Measurements from ENCODE around the gene MEIKIN.

The MEIKIN gene

DNA sequence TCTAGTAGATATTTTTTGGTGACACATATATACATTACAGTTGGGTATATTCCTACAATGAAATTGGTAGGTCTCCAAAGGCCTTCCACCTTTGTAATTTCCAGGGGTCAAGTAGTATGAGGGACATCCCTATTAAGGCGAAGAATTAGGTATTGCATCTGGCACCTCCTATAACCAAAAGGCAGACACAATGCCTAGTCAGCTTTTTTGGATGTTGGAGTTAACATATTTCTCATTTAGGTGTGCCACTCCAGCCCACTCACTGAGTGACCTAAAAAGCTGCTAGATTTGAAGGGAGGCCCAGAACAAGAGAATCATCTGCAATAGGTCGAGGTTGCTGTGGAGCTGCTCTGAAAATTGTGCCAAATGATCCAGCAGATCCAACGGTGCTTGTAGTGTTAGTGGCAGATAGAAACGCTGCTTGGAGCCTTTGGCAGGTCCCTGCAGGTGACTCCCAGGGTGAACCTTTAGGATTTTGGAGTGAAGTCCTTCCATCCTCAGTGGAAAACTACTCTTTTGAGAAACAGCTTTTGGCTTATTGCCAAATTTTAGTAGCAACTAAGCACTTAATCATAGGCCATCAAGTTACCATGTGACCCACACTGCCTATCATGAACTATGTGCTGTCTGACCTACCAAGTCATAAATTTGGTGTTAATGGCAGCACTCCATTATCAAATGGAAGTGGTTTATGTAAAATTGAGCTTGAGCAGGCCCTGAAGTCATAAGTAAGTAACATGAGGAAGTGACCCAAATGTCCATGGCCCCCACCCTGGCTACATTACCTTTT is 132.9 kb downstream of the MEIKIN start:
- no peaks in the 10 kb centered on the region for H3K79me2 ChIP-seq (ENCODE audit: control insufficient read depth, insufficient read depth, low read length, unreplicated experiment)
- H3K27ac ChIP-seq (ENCODE audit: low read depth, low read length), result no peak overlapping the region
- no peaks in the 10 kb centered on the region for H3K36me3 ChIP-seq (ENCODE audit: insufficient read depth, low read length)
- H3K4me3 ChIP-seq (ENCODE audit: low read depth, low read length), result no peak overlapping the region
- H3K27me3 ChIP-seq (ENCODE audit: insufficient read depth, low read length), result no peaks in the 10 kb centered on the region
- H3K4me1 ChIP-seq (ENCODE audit: control insufficient read depth, insufficient read depth, low read length, unreplicated experiment), result peaks cover 9% of the 10 kb centered on the region
- no peak overlapping the region for H2AFZ ChIP-seq (ENCODE audit: low read length, unreplicated experiment)

DNA sequence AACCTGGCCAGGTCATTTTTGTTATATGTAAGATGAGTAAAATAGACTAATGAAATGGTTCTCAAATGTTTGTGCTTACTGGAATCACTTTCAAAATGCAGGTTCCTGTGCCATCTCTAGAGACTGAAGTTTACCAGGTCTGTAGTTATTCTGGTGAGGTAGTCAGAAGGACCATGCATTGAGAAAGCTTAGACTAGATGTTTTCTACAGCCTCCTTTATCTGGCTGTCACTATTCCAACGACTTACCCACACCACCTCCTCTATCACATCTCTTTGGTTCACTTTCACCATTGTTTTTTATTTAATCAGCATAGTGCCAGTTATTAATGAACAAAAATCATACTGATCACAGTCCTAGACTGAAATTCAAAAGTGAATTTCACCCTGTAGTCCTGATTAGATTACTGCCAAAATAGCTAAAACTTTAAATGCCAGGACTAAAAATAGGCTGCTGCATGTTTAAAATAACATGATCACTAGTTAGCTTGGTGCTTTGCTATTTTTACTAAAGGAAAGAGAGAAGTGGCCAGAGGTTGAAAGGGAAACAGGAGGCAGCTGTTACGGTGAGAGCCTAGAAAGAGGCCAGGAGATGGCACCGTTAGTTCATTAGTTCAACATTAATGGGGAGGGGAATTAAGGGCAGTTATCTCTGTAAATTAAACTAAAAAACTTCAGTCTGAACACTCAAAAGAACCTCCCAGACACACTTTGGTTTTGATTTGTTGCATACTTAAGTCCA is 134.8 kb downstream of the MEIKIN start:
- Histone ChIP-seq H3K36me3 (ENCODE audit: insufficient read depth, low read length) (no peaks in the 10 kb centered on the region), H3K4me1 (ENCODE audit: control insufficient read depth, insufficient read depth, low read length, unreplicated experiment) (peaks cover 9% of the 10 kb centered on the region), H3K27ac (ENCODE audit: low read depth, low read length) (no peak overlapping the region), H3K79me2 (ENCODE audit: control insufficient read depth, insufficient read depth, low read length, unreplicated experiment) (no peaks in the 10 kb centered on the region), H3K27me3 (ENCODE audit: insufficient read depth, low read length) (no peaks in the 10 kb centered on the region), H3K4me3 (ENCODE audit: low read depth, low read length) (no peak overlapping the region), H2AFZ (ENCODE audit: low read length, unreplicated experiment) (no peak overlapping the region)

DNA sequence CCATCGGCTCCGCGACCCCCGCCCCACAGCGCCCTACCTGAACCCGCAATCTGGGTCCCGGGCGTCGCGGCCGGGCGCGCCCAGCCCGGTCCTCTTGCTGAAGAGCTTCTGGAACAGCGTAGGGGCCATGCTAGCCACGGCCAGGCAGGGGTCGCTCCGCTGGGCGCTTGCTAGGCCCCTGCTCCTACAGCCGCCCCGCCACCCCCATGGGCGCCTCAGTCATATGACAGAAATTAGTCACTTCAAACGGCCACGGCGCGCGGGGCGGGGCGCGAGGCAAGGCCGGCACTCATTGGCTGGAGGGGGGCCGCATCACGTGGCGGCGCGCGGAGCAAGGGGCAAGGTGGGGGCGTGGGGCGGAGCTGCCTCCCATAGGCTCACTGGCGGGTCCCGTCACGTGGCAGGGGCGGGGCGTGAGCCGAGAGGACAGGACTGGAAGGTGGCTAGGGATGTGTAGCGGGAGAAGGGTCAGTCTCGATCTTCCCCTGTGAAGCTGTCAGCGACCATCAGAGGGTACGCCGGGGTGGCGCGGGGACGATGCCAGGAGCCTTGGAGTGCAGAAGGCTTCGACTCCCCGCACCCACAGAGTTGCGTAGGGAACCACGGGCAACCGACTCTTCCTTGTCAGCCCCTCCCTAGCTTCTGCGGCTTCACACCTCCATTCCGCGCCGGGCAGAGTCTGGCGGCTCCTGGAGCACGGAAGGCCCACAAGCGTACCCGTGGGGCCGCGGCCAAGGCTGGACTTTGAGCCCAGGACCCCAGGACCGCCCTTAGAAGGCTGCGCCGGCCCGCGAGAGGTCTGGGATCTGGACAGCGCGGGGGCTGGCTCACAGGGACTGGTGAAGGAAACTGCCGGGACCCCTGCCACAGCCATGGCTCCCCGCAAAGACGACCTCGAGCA is 148.4 kb downstream of the MEIKIN start, which contains the start of gene FNIP1:
Gene FNIP1, minus strand, starts transcription at position 225 of the 901 bp plus-strand sequence. Its CDS starts 96 bp downstream, at position 129.
- no peaks in the 10 kb centered on the region for H3K27me3 ChIP-seq (ENCODE audit: insufficient read depth, low read length)
- H2AFZ ChIP-seq (ENCODE audit: low read length, unreplicated experiment), result peak within 1 kb of the TSS; percentile 91
- H3K4me3 ChIP-seq (ENCODE audit: low read depth, low read length), result peak within 1 kb of the TSS; percentile 82
- H3K36me3 ChIP-seq (ENCODE audit: insufficient read depth, low read length), result no peaks in the 10 kb centered on the region
- H3K79me2 ChIP-seq (ENCODE audit: control insufficient read depth, insufficient read depth, low read length, unreplicated experiment), result peaks cover 45% of the 10 kb centered on the region
- H3K27ac ChIP-seq (ENCODE audit: low read depth, low read length), result peak within 1 kb of the TSS; percentile 91
- H3K4me1 ChIP-seq (ENCODE audit: control insufficient read depth, insufficient read depth, low read length, unreplicated experiment), result peaks cover 14% of the 10 kb centered on the region

DNA sequence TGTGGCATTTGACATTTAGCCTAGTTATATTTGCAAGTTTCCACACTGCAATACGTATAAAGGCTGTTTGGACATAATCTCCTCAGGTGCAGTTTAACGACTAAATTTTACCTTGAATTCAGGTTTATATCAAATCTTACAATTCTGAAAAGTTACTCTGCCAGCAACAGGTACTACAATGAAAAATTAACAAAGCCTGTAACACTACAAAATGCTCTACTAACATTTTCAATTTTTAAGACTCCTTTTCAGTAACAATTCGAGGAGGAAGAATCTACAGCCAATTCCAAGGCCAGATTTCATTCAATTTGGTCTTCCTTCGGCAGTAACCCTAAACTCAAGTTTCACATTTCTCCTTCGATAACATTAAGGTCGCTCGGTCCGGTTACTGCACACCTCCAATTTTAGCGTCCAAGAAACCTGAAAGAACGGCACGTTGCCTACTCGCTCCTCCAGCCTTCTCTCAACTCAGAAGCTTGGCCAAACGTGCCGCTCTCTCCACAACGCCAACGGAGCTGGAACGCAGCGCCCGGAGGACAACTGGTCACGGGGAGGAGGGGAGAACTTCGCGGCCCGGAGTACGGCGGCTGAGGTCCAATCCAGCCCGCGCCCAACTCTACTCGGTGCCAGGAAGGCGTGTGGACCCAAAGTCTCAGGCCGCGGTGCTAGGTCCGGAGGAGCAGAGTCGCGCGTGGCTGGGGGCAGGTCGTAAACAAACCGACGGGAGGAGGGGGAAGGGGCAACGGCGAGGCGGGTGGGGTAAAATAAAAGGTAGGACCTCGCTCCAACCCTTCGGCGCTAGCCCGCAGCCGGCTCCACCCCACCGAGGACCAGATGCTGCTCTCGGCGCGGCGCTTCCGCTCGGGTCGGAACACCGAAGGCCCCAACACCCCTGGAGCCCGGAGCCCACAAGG is 149.3 kb downstream of the MEIKIN start:
- Histone ChIP-seq H3K4me1 (ENCODE audit: control insufficient read depth, insufficient read depth, low read length, unreplicated experiment) (peaks cover 14% of the 10 kb centered on the region), H3K27me3 (ENCODE audit: insufficient read depth, low read length) (no peaks in the 10 kb centered on the region), H3K36me3 (ENCODE audit: insufficient read depth, low read length) (no peaks in the 10 kb centered on the region), H3K27ac (ENCODE audit: low read depth, low read length) (peak overlapping the region; percentile 91), H3K4me3 (ENCODE audit: low read depth, low read length) (peak overlapping the region; percentile 82), H3K79me2 (ENCODE audit: control insufficient read depth, insufficient read depth, low read length, unreplicated experiment) (peaks cover 54% of the 10 kb centered on the region), H2AFZ (ENCODE audit: low read length, unreplicated experiment) (peak overlapping the region; percentile 26)

DNA sequence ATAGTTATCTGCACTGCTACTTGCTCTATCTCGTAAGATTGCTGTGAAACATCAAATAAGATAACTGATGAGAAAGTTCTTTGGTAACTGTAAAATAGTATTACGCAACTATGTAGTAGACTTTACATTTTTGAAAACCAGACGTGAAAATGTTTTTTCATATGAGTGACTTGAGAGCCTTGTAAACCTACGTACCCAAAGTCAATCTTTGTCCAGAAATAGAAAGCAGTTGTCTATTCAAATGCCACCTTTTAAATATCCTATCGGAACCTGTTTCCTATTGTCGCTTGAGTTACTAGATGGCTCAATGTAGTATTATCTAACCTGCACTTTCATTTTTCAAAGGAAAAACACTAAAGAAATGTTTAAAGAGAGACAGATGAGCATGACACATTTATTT is 150.2 kb downstream of the MEIKIN start:
- H3K27ac ChIP-seq (ENCODE audit: low read depth, low read length), result no peak overlapping the region
- no peak overlapping the region for H2AFZ ChIP-seq (ENCODE audit: low read length, unreplicated experiment)
- peak overlapping the region; percentile 82 for H3K4me3 ChIP-seq (ENCODE audit: low read depth, low read length)
- peaks cover 63% of the 10 kb centered on the region for H3K79me2 ChIP-seq (ENCODE audit: control insufficient read depth, insufficient read depth, low read length, unreplicated experiment)
- H3K36me3 ChIP-seq (ENCODE audit: insufficient read depth, low read length), result no peaks in the 10 kb centered on the region
- H3K4me1 ChIP-seq (ENCODE audit: control insufficient read depth, insufficient read depth, low read length, unreplicated experiment), result peaks cover 14% of the 10 kb centered on the region
- H3K27me3 ChIP-seq (ENCODE audit: insufficient read depth, low read length), result no peaks in the 10 kb centered on the region

DNA sequence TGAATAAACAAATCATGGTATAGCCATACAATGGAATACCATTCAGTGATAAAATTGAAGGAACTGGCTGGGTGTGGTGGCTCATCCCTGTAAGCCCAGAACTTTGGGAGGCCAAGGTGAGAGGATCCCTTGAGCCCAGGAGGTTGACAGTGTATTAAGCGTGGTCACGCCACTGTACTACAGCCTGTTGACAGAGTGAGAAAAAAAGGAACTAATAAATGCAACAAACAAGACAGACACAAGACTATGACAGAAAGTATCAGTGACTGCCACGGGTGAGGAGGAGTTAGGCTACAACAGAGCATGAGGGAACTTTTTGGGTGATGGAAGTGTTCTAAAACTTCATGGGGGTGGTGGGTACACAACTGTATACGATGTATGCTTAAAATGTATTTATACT is 150.9 kb downstream of the MEIKIN start:
- Histone ChIP-seq H3K4me3 (ENCODE audit: low read depth, low read length) (peak overlapping the region; percentile 82), H3K36me3 (ENCODE audit: insufficient read depth, low read length) (no peaks in the 10 kb centered on the region), H3K4me1 (ENCODE audit: control insufficient read depth, insufficient read depth, low read length, unreplicated experiment) (peaks cover 14% of the 10 kb centered on the region), H3K27ac (ENCODE audit: low read depth, low read length) (no peak overlapping the region), H3K27me3 (ENCODE audit: insufficient read depth, low read length) (no peaks in the 10 kb centered on the region), H2AFZ (ENCODE audit: low read length, unreplicated experiment) (no peak overlapping the region), H3K79me2 (ENCODE audit: control insufficient read depth, insufficient read depth, low read length, unreplicated experiment) (peaks cover 70% of the 10 kb centered on the region)

DNA sequence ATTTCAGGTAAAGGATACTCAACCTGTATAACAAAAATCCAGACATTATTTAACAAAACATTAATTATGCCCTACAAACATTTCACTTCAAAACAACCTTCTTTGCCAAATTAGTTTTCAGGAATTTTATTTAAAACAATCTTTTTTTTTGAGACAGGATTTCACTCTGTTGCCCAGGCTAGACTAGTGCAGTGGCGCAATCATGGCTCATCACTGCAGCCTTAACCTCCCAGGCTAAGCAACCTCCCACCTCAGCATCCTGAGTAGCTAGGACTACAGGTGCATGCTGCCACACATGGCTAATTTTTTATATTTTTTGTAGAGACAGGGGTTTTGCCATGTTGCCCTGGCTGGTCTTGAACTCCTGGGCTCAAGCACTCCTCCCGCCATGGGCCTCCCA is 152.6 kb downstream of the MEIKIN start:
- Histone ChIP-seq H3K79me2 (ENCODE audit: control insufficient read depth, insufficient read depth, low read length, unreplicated experiment) (peaks cover 83% of the 10 kb centered on the region), H2AFZ (ENCODE audit: low read length, unreplicated experiment) (no peak overlapping the region), H3K4me3 (ENCODE audit: low read depth, low read length) (no peak overlapping the region), H3K27ac (ENCODE audit: low read depth, low read length) (no peak overlapping the region), H3K4me1 (ENCODE audit: control insufficient read depth, insufficient read depth, low read length, unreplicated experiment) (peaks cover 14% of the 10 kb centered on the region), H3K27me3 (ENCODE audit: insufficient read depth, low read length) (no peaks in the 10 kb centered on the region), H3K36me3 (ENCODE audit: insufficient read depth, low read length) (no peaks in the 10 kb centered on the region)

DNA sequence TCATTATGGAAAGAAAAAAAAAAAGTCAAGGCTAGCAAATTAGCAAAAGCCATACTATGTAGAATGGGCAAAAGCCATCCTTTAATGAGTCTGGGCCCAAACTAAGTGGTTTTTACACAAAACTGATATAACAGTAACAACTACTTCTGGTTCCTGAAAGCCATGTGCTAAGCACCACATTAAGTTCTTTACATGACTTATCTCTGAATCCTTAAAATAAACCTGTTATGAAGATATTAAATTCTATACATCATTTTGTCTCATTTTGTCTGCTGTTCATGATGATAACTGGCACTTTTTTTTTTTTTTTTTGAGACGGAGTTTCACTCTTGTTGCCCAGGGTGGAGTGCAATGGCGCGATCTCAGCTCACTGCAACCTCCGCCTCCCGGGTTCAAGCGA is 153.6 kb downstream of the MEIKIN start:
- Histone ChIP-seq H2AFZ (ENCODE audit: low read length, unreplicated experiment) (no peak overlapping the region), H3K36me3 (ENCODE audit: insufficient read depth, low read length) (no peaks in the 10 kb centered on the region), H3K27ac (ENCODE audit: low read depth, low read length) (no peak overlapping the region), H3K79me2 (ENCODE audit: control insufficient read depth, insufficient read depth, low read length, unreplicated experiment) (peaks cover 93% of the 10 kb centered on the region), H3K4me3 (ENCODE audit: low read depth, low read length) (no peak overlapping the region), H3K27me3 (ENCODE audit: insufficient read depth, low read length) (no peaks in the 10 kb centered on the region), H3K4me1 (ENCODE audit: control insufficient read depth, insufficient read depth, low read length, unreplicated experiment) (peaks cover 14% of the 10 kb centered on the region)

DNA sequence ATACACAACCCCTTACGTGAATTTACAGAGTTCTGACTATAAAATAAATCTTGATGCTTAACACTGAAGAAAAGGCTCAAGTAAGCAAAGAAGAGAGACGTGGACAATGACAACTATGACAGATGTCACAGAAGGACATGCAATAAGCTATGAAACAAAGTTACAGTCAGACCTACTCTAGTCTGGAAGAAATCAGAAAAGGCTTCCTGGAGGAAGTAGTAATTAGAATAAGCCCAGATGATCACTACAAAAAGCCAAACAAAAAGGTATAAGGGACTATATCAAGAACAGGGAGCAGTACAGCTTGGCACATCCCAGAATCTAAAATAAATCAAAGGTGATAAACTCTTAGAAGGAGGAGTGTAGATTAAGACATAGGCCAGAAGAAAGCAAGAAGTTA is 154.9 kb downstream of the MEIKIN start:
- Histone ChIP-seq H3K27ac (ENCODE audit: low read depth, low read length) (no peak overlapping the region), H3K27me3 (ENCODE audit: insufficient read depth, low read length) (no peaks in the 10 kb centered on the region), H3K36me3 (ENCODE audit: insufficient read depth, low read length) (no peaks in the 10 kb centered on the region), H3K79me2 (ENCODE audit: control insufficient read depth, insufficient read depth, low read length, unreplicated experiment) (peaks cover 94% of the 10 kb centered on the region), H3K4me1 (ENCODE audit: control insufficient read depth, insufficient read depth, low read length, unreplicated experiment) (peaks cover 14% of the 10 kb centered on the region), H2AFZ (ENCODE audit: low read length, unreplicated experiment) (no peak overlapping the region), H3K4me3 (ENCODE audit: low read depth, low read length) (no peak overlapping the region)

Measured in ACC112 (cell line).